Osteoblast (primary cell): ENCODE measurements around the gene ADCY10. TPM values are rescaled to one million over a fixed set of nuclear protein-coding genes. Genes with fewer than 3 reads are reported as not detected.

Experiments
- DNase-seq: peaks from one replicate; pipeline ENCODE4 v3.0.0; 2011; ENCODE audit warnings: low spot score, mixed read lengths; ENCODE audit not compliant: insufficient read length; ENCODE audit errors: missing footprints
- H2AFZ ChIP-seq: 2 replicates; pipeline ENCODE4 v1.6.0; 2011; ENCODE audit warnings: mild to moderate bottlenecking, low read length
- H3K27ac ChIP-seq: 2 replicates; pipeline ENCODE4 v1.5.1; 2011; ENCODE audit warnings: mild to moderate bottlenecking, low read depth, low read length, moderate library complexity
- H3K27me3 ChIP-seq: 2 replicates; pipeline ENCODE4 v1.6.0; 2012; ENCODE audit warnings: mild to moderate bottlenecking, control low read depth, inconsistent platforms, low read length, moderate library complexity; ENCODE audit not compliant: insufficient read depth
- H3K36me3 ChIP-seq: 2 replicates; pipeline ENCODE4 v1.5.1; 2011; ENCODE audit warnings: mild to moderate bottlenecking, low read length, control low read depth, moderate library complexity; ENCODE audit not compliant: insufficient read depth
- H3K4me1 ChIP-seq: 2 replicates; pipeline ENCODE4 v1.5.1; 2011; ENCODE audit warnings: mild to moderate bottlenecking, low read length, control low read depth, moderate library complexity; ENCODE audit not compliant: insufficient read depth
- H3K4me2 ChIP-seq: 2 replicates; pipeline ENCODE4 v1.6.0; 2011; ENCODE audit warnings: mild to moderate bottlenecking, low read length; ENCODE audit not compliant: insufficient read depth
- H3K4me3 ChIP-seq: fragments of 200-600 bp; sonication (generic); 3 replicates; pipeline ENCODE4 v1.5.1; 2012; ENCODE audit warnings: mild to moderate bottlenecking, low read length, inconsistent platforms; ENCODE audit not compliant: insufficient read depth
- H3K79me2 ChIP-seq: 2 replicates; pipeline ENCODE4 v1.6.0; 2012; ENCODE audit warnings: mild to moderate bottlenecking, low read length, control low read depth, inconsistent platforms; ENCODE audit not compliant: insufficient read depth
- H3K9me3 ChIP-seq: 2 replicates; pipeline ENCODE4 v1.5.1; 2011; ENCODE audit warnings: low read depth, low read length, control low read depth
- H4K20me1 ChIP-seq: 2 replicates; pipeline ENCODE4 v1.6.0; 2012; ENCODE audit warnings: mild to moderate bottlenecking, low read length, control low read depth; ENCODE audit not compliant: insufficient read depth
- total RNA-seq: library from RNA; depleted of rRNA; stranded (reverse); fragments of >200 nt; gene quantifications from 2 replicates; pipeline ENCODE4 v1.2.3, GENCODE V29; 2012
- TF ChIP-seq, protein P1 (sequence below): IDR thresholded peaks from 2 replicates; pipeline ENCODE4 v1.5.1; 2011; ENCODE audit warnings: mild to moderate bottlenecking, low read depth, low read length, moderate library complexity; ENCODE audit errors: extremely low read depth

The ADCY10 gene
- total RNA-seq, 1 donor: 0.36 TPM

DNA sequence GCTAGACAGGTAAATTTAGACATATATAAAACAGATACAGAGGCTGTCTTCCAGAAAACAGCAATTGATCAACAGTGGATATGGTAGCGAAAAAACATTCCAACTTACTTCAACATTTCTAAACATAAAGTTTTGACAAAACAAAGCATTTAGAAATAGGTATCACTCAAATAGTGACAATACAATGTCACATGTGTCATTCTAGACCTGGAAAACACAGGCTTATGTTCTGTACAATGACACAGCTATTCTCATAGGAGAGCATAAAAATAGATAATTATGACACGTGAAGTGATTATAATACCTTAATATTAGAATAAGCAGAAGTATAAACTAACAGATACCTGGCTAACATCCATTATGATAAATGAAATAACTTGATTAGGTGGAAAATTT lies 14.5 kb upstream of the ADCY10 start:
- Histone ChIP-seq H3K9me3 (no peaks in the 10 kb centered on the region), H3K4me1 (no peaks in the 10 kb centered on the region), H2AFZ (no peak overlapping the region), H3K4me3 (no peak overlapping the region), H3K36me3 (no peaks in the 10 kb centered on the region), H3K79me2 (peaks cover 78% of the 10 kb centered on the region), H3K4me2 (no peak overlapping the region), H4K20me1 (peaks cover 3% of the 10 kb centered on the region), H3K27me3 (no peaks in the 10 kb centered on the region), H3K27ac (no peak overlapping the region)
- peak; percentile 44 for DNase-seq
- TF ChIP-seq, protein P1, sequence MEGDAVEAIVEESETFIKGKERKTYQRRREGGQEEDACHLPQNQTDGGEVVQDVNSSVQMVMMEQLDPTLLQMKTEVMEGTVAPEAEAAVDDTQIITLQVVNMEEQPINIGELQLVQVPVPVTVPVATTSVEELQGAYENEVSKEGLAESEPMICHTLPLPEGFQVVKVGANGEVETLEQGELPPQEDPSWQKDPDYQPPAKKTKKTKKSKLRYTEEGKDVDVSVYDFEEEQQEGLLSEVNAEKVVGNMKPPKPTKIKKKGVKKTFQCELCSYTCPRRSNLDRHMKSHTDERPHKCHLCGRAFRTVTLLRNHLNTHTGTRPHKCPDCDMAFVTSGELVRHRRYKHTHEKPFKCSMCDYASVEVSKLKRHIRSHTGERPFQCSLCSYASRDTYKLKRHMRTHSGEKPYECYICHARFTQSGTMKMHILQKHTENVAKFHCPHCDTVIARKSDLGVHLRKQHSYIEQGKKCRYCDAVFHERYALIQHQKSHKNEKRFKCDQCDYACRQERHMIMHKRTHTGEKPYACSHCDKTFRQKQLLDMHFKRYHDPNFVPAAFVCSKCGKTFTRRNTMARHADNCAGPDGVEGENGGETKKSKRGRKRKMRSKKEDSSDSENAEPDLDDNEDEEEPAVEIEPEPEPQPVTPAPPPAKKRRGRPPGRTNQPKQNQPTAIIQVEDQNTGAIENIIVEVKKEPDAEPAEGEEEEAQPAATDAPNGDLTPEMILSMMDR: no peak

DNA sequence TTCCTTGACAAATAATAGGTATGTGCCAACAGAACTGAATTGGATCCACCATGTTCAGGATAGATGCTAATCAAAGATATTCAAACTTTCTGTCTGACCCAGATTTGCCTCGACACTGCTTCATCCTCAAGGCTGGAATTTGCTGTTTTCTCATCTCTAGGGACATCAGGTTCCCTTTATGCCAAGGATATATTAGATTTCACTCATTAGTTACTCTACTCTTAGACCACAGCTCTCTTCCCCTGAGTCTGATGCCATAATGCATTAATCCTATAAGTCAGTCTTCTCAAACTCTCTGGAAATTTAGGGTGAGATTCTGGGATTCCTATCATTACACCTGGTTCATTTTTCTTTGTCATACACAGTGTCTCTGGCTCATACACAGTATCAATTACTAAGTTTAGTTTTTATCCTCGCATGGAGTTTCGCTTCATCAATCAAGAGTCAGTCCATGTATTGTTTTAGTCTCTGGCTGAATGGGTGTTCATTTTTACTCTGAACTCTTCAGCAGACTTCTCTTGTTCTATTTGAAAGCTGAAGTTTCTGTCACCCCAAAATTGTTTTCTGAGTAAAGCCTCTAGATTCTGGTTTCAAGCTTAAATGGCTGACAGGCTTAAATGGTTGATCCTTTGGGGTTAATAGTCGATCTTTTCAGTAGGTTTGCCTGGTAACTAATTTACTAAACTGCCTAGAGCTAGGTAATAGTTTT lies 13.3 kb upstream of the ADCY10 start:
- H2AFZ ChIP-seq: no peak overlapping the region
- H3K4me1 ChIP-seq: peaks cover 11% of the 10 kb centered on the region
- H3K4me2 ChIP-seq: no peak overlapping the region
- TF ChIP-seq, protein P1: no peak
- no peaks in the 10 kb centered on the region for H3K27me3 ChIP-seq
- no peak for DNase-seq
- H4K20me1 ChIP-seq: peaks cover 3% of the 10 kb centered on the region
- H3K9me3 ChIP-seq: no peaks in the 10 kb centered on the region
- H3K4me3 ChIP-seq: no peak overlapping the region
- peaks cover 3% of the 10 kb centered on the region for H3K36me3 ChIP-seq
- no peak overlapping the region for H3K27ac ChIP-seq
- H3K79me2 ChIP-seq: peaks cover 74% of the 10 kb centered on the region

DNA sequence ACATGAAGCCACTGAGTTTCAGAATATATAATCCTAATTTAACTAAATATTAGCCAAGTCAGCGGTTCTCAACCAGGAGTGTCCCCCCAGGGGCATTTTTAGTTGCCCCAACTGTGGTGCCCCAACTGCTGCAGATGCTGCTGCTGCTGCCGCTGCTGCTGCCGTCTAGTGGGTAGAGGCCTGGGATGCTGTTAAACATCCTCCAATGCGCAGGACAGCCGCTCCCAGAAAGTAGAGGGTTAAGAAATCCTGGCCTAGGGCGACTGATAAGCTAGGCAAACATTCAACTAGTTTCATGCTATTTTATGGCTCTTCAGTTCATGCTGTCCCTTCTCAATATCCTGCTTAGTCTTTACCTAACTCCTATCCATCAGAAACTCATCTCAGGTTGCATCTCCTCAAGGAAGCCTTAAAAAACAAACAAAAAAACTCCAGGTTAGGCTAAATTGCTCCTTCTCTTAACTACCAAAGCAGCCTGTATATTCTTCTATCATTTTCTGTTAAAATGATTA lies 12.6 kb upstream of the ADCY10 start:
- no peak overlapping the region for H2AFZ ChIP-seq
- TF ChIP-seq, protein P1: no peak
- H3K79me2 ChIP-seq: peaks cover 73% of the 10 kb centered on the region
- H3K36me3 ChIP-seq: peaks cover 3% of the 10 kb centered on the region
- H4K20me1 ChIP-seq: peaks cover 3% of the 10 kb centered on the region
- no peaks in the 10 kb centered on the region for H3K27me3 ChIP-seq
- H3K4me1 ChIP-seq: peaks cover 15% of the 10 kb centered on the region
- no peak overlapping the region for H3K4me2 ChIP-seq
- H3K9me3 ChIP-seq: no peaks in the 10 kb centered on the region
- no peak overlapping the region for H3K27ac ChIP-seq
- DNase-seq: no peak
- H3K4me3 ChIP-seq: no peak overlapping the region

DNA sequence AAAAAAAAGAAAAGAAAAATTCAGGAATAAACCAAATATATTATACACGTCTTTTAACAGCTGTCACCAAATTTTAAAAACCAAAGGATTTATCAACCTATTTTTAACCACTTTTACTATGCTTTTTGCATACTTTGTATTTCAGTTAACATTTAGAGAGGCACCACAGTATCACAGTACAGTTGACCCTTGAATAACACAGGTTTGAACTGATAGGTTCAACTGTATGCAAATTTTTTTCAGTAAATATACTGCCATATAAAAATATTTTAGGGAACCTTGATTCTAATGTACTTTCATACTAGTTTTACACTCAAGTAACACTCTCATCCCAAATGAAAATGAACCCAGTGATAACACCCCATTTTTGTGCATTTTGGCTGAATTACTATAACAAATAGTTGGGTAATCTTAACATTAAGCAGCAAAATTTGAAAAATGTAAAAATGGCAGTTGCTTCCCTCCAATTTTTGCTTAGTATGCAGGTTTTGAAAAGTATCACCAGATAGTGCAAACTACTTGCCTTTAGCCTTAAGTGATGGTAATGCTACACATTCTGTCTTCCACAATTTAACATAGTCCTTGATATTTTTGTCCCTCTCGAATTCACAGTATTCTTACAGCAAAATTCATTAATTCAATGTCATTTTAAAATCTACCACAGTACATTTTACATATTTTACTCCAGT lies 10.8 kb upstream of the ADCY10 start:
- Histone ChIP-seq H3K4me3 (no peak overlapping the region), H4K20me1 (peaks cover 3% of the 10 kb centered on the region), H2AFZ (no peak overlapping the region), H3K36me3 (peaks cover 3% of the 10 kb centered on the region), H3K4me2 (no peak overlapping the region), H3K27me3 (no peaks in the 10 kb centered on the region), H3K4me1 (peaks cover 15% of the 10 kb centered on the region), H3K9me3 (no peaks in the 10 kb centered on the region), H3K79me2 (peaks cover 62% of the 10 kb centered on the region), H3K27ac (no peak overlapping the region)
- no peak for DNase-seq
- TF ChIP-seq, protein P1: no peak
